Measurements from ENCODE around the gene PLLP.

- no peak for TF ChIP-seq CTCF (optimal IDR thresholded peaks at IDR 0.05 in 1 of 3, IDR thresholded peaks at IDR 0.05 in 1 of 3, conservative IDR thresholded peaks at IDR 0.05 in 1 of 3; ENCODE audit: extremely low read depth in 1 of 3, insufficient read depth in 2 of 3, low read length in 3 of 3)
- no peak for TF ChIP-seq EZH2 (IDR thresholded peaks at IDR 0.05; ENCODE audit: low read length)
These were observed 52.6 kb downstream of the PLLP start for GRCh38 chr16:57231821-57232350.
